ENCODE measurements around the gene RRAGA.
"Not testable (repeated sequence)": the region's sequence is repeated elsewhere in the genome, so short reads cannot be mapped to it uniquely, and the experiment has no call there.

The RRAGA gene, protein sequence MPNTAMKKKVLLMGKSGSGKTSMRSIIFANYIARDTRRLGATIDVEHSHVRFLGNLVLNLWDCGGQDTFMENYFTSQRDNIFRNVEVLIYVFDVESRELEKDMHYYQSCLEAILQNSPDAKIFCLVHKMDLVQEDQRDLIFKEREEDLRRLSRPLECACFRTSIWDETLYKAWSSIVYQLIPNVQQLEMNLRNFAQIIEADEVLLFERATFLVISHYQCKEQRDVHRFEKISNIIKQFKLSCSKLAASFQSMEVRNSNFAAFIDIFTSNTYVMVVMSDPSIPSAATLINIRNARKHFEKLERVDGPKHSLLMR

DNA sequence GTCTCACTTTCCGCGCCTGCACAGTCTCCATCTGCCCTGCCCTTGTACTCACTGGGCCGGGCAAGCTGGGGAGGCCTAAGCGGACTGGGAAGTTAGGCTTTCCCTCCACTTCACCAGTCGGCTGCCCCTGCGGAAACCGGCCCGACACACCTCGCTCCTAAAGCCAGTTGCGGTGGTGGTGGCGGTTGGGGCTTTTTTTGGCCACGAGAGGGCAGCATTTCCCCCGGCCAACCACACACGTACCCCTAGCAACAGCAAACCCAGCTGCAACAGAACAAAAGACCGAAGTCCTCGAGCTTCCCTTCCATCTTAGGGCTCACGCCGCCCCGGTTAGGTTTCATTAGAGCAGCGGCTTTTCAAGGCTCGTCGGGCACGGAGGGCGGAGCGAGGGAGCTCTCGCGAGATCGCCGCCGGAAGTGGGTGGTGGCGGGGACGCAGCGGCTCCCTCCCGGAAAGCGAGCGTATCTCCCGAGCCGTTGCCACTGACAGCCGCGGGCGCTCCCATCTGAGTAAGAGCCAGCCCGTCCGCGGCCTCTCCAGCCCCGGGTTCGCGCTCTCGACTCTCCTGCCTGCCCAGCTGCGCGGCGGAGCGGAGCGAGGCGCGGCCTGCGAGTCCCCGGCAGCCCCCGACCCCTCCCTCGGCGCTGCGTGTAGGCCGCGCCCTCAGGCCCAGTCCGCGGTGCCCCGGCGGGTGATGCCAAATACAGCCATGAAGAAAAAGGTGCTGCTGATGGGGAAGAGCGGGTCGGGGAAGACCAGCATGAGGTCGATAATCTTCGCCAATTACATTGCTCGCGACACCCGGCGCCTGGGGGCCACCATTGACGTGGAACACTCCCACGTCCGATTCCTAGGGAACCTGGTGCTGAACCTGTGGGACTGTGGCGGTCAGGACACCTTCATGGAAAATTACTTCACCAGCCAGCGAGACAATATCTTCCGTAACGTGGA is at the start of gene RRAGA:
Gene RRAGA (plus strand): TSS at position 462 of the 951 bp plus-strand sequence. CDS start 233 bp downstream, at position 695.
- peak; percentile 96 for DNase-seq

DNA sequence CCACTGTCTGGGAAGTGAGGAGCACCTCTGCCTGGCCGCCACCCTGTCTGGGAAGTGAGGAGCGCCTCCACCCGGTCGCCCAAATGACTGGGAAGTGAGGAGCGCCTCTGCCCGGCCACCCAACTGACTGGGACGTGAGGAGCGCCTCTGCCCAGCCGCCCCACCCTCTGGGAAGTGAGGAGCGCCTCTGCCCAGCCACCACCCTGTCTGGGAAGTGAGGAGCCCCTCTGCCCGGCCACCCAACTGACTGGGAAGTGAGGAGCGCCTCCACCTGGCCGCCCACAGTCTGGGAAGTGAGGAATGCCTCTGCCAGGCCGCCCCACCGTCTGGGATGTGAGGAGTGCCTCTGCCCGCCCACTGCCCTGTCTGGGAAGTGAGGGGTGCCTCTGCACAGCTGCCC is 49.1 kb upstream of the RRAGA start:
- DNase-seq: no peak

DNA sequence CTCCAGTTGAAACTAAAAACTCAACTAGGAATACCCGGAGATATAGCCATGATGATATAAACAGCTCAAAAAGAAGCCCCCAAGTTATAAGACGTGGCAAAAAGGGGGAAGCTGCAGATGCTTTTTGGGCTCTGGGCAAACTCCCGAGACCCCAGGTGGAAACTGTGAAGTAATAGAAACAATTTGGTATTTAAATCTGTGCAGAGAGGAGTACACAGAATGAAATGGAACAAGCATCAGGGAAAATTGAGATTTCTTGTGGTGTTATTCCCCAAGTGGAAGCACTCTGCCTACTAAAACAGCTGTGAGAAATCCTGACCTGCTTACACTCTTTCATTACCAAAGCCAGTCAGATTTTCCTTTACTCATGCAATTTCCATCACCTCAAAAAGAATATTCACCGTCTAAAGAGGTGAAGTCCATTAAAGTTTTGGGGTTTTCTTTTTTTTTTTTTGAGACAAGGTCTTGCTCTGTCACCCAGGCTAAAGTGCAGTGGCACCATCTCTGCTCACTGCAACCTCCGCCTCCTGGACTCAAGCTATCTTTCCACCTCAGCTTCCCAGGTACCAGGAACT is 39.7 kb upstream of the RRAGA start:
- DNase-seq: no peak

DNA sequence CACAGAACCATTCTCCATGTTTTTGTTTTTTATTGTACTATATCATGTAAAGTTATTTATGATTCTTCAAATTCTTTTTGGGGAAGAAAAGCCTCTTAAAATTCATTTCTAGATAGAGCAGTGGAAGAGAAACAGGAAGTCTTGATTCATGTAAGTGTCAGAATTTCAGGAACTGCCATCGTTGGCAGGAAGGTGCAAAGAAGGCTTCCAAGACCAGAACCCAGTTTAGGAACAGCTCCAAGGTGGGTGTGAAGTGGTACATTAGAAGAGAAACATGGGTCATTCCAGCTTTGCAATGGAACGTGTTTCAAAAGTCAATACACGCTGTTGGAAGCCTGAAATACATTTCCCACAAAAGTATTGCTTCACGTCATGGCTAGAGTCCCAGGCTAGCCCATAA is 31.0 kb upstream of the RRAGA start:
- no peak for DNase-seq

DNA sequence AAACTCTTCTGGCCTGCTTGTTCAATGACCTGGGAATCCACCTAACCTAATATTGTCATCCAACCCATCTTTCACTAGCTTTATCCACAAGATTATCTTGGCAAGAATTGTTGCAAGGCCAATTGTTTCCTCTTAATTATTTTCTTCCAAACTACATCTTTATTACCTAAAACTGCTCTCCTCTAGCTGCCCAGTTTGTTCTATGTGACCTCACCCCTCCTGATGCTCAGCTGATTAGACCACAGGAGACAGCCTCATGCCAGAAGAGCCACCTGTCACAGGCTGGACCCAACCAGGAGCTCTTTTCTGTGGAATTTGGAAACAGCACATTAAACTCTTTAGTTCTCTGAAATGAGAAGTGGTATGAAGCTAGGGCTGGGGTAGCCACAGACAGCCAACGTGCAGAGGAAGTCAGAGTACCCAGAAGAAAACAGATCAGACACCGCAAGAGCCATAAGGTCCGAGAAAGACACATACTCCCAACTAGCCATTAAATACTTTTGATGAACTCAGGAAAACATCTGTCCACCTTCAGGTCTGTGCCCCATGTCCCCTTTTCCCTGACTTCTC is 28.3 kb upstream of the RRAGA start:
- DNase-seq: no peak

DNA sequence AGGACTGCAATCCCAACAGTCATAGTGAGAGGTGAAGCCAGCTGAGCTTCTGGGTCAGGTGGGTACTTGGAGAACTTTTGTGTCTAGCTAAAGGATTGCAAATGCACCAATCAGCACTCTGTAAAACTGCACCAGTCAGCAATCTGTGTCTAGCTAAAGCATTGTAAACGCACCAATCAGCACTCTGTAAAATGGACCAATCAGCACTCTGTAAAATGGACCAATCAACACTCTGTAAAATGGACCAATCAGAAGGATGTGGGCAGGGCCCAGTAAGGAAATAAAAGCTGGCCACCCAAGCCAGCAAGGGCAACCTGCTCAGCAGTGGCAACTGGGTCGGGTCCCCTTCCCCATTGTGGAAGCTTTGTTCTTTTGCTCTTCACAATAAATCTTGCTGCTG is 27.6 kb upstream of the RRAGA start:
- DNase-seq: not testable (repeated sequence)

DNA sequence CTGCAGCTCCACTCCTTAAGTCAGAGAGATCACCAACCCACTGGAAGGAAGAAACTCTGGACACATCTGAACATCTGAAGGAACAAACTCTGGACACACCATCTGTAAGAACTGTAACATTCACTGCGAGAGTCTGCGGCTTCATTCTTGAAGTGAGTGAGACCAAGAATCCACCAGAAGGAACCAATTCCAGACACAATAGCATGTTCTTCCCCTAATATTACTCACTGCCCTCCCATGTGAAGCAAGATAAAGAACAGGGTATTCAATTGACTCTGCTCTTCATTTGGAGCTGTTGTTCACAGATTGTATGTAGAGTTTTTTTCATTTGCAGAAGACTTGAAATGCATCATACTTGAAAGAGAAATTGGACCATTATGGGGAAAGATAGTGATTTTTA is 27.0 kb upstream of the RRAGA start:
- DNase-seq: no peak

DNA sequence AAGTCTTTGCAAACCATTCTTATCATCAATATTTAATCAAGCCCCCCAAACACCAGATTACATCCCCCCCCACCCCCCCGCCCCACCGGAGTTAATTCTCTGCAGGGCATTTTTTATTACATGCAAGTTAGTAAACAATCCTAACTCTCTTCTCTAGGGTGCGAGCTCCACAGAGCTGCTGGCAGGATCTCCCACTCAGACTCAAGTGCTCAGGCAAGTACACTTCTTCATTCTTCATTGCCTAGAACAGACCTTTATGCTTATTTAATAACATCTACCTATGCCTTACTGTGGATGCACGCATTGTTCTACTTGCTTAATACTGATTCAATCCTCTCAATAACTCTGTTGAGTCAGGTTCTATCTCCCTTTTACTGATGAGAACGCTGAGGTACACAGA is 26.1 kb upstream of the RRAGA start:
- no peak for DNase-seq

DNA sequence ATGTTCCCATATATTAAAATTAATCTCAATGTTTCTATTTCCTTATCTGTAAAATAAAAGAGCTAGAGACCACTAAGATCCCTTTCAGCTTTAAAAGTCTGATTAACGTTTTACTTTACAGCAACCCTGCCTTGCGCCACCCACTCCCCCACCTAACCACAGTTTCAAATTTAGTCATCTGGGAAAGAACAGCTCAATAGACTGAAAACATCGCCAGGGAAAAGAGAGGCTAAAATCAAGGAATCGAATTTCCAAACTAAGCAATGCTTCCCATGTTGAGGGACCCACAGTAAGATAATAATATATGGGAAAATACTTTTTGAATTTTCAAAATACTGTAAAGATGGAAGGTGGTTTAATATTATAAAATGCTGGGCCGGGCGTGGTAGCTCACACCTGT is 22.9 kb upstream of the RRAGA start:
- no peak for DNase-seq

DNA sequence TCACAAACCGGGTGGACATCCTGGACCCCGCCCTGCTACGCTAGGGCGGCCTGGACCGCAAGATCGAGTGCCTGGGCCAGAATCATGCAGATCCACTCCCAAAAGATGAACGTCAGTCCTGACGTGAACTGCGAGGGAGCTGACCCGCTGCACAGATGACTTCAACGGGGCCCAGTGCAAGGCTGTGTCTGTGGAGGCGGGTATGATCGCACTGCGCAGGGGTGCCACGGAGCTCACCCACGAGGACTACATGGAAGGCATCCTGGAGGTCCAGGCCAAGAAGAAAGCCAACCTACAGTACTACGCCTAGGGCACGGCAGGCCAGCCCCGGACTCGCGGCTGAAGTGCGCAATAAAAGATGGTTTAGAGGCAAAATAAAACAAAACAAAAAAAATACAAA is 21.4 kb upstream of the RRAGA start:
- DNase-seq: no peak

DNA sequence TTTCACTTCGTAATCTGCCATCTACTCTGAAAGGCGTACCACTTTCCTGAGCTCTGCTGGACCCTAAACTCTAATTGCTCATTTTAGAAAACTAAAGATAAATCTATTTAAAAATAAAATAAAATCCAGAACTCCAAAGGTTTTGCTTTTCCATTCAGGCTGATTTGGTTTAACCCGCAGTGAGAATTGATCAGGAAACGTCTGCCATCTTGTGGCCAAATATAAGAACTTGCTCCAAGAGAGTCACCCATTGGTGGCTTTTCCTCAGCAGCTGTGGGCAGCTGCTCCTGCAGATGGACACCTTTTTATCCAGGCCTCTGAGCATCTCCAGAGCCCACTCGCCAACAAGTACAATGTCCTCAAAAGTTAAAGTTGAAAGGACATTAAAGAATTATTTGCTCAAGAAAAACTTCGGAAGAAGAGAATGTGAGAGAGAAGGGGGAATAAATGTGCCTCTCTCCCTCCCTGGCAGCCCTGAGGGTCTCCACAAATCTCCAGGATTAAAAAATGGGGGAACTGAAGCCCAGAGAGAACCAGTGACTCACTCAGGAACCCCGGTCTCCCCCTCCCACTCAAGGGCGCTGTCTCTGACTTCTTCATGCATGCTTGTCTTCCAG is 20.3 kb upstream of the RRAGA start:
- peak; percentile 77 for DNase-seq

DNA sequence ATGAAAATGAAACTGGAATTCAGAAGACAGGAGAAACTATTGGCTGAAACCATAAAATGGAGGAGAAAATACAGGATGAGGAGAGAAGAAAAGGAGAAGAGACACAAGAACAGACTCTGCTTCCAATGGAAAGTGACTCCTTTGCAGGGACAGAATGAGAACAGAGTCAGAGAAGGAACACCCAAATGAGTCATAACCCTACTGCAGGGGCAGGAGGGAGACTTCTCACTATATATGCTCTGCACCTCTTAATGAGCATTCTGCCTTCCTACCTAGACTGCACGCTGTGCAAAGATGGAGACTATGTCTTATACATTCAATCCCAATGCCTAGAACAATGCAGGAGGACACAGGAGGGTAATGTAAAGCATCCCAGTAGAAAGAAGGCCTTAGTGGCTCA is 18.3 kb upstream of the RRAGA start:
- DNase-seq: no peak

DNA sequence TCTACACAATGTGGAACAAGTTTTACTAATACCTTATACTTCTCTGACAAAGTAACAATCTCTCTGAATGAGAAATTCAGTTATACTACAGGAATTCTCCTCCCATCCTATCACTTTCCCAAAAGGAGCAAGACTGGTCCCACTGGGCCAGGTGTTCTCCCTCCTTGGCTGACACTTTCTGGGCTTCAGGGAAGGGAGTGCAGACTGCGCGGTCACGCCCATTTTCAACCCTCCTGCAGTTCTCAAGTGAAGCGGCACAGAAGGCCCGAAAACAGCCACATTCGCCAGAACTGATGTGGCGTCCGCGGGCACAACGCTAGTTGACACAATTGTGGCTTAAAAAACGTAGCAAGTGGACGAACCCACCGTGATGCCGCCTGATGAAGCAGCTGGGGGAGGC is 16.8 kb upstream of the RRAGA start:
- DNase-seq: no peak

DNA sequence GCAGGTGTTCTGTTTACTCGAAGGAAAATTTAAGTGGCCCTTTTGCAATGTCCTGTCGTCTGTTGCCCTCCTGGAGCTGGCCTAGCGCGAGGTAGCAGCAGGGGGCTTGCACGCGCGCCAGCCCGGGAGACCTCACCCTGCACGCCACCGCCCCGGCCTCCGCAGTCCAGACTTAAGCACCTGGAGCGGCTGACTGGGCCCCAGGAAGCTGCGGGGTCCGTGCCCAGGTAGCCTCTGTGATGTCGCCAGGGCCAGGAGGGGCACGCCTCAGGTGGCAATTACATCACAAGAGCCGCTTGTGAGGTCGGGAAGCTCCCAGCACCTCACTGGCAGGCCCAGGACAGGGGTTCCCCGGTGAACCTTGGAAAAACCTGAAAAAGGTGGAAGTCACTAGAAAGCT is 16.2 kb upstream of the RRAGA start, which contains the start of gene SAXO1:
Gene SAXO1 (minus strand): TSS at position 195 of the 400 bp plus-strand sequence. CDS start 301 bp downstream, outside the sequence.
- DNase-seq: no peak

DNA sequence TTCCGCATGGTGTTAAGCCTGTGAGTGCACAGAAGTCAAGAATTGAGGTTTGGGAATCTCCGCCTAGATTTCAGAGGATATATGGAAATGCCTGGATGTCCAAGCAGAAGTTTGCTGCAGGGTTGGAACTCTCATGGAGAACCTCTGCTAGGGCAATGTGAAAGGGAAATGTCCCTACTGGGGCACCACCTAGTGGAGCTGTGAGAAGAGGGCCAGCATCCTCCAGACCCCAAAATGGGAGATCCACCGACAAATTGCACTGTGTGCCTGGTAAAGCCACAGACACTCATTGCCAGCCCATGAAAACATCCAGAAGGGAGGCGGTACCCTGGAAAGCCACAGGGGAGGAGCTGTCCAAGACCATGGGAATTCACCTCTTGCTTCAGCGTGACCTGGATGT is 12.6 kb upstream of the RRAGA start:
- DNase-seq: no peak

DNA sequence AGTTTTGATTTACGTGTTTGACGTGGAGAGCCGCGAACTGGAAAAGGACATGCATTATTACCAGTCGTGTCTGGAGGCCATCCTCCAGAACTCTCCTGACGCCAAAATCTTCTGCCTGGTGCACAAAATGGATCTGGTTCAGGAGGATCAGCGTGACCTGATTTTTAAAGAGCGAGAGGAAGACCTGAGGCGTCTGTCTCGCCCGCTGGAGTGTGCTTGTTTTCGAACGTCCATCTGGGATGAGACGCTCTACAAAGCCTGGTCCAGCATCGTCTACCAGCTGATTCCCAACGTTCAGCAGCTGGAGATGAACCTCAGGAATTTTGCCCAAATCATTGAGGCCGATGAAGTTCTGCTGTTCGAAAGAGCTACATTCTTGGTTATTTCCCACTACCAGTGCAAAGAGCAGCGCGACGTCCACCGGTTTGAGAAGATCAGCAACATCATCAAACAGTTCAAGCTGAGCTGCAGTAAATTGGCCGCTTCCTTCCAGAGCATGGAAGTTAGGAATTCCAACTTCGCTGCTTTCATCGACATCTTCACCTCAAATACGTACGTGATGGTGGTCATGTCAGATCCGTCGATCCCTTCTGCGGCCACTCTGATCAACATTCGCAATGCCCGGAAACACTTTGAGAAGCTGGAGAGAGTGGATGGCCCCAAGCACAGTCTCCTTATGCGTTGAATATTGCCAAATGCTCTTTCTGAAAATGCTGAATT is 850 bp downstream of the RRAGA start:
- DNase-seq: peak; percentile 3

DNA sequence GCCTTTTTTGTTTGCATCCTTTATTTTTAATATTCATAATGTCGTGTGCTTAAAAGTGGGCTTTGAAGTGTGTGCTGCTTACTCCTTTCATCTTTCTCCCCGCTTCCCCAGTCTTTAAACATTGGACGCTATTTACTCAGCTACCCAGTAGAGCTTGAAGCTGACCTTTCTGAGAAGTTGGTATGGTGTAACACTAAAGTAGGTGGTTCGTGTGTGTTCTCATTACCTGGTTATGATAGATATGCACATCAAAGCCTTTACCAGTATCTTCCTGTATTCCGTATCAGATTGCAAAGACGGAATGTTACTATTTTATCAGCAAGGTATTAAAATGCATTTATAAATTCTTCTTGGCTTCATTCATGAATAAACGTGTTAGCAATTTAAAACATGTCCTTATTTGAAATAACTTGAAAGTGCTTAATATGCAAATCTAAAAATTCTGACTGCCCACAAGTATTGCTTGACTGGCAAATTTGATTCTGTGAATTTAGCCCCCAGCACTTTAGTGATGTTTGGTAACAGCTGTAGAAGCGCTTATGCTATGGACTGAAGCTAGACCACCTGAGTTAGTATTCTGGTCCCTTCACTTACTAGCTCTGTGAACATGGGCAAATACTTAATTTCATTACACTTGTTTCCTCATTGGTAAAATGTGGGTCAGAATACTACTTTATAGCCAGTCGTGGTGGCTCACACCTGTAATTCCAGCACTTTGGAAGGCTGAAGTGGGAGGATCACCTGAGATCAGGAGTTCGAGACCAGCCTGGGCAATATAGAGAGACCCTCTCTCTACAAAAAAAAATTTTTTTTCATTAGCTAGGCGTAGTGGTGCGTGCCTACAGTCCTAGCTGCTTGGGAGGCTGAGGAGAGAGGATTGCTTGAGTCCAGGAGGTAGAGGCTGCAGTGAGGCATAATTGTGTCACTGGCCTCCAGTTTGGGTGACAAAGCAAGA is 1.7 kb downstream of the RRAGA start:
- no peak for DNase-seq

DNA sequence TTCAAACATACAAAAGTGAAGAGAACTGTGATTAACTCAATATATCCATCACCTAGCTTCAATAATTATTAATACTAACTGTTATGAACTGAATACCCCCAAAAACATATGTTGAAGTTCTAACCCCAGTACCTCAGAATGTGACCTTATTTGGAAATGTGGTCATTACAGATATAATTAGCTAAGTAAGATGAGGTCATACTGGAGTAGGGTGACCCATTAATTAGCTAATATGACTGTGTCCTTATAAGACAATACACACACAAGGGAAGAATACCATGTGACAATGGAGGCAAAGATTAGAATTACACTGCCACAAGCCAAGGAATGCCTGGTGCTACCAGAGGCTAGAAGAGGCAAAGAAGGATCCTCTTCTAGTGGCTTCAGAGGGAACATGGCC is 7.8 kb downstream of the RRAGA start:
- no peak for DNase-seq

DNA sequence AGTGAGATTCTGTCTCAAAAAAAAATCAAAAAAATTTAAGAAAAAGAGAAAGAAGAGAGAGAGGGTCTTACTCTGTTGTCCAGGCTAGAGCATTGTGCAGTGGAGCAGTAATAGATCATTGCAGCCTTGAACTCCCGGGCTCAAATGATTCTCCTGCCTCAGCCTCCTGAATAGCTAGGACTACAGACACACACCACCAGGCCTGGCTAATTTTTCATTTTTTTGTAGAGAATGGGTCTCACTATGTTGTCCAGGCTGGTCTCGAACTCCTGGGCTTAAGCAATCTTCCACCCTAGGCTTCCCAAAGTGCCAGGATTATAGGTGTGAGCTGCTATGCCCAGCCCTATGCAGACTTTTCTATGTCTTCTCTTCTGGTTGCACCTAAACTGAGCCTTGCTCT is 25.0 kb downstream of the RRAGA start:
- DNase-seq: no peak

DNA sequence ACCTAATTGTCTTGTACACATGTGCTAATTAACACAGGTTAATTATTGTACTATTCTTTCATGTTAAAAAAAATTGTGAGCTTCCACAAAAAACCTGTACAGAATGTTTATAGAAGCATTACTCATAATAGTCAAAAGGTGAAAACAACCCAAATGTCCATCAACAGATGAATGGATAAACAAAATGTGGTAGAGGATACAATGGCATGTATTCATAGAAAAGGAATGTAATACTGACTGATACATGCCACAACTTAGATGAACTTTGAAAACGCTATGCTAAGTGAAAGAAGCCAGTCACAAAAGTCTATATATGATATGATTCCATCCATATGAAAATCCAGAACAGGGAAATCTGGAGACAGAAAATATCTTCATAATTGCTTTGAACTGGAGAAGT is 25.6 kb downstream of the RRAGA start:
- DNase-seq: no peak

DNA sequence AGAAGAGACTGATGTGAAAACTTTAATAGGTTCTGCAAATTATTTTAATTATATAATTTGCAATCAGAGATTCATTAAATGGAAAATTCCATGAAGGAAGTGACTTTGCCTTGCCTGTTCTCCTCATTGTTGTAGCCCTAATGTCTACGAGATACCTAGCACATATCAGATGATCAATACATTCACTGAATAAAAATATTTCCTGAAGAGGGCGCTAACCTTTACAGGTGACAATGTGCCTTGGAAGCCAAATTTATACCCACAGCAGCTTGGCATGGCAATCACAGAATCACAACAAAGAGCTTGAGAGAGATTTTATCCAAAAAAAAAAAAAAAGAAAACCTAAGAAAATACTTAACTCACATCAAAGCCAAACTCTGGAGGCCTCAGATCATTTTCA is 36.1 kb downstream of the RRAGA start:
- no peak for DNase-seq
